HuH-7 (cell line): ENCODE measurements around the gene IL17REL.
"Not testable (repeated sequence)": the region's sequence is repeated elsewhere in the genome, so short reads cannot be mapped to it uniquely, and the experiment has no call there.

Experiments used
- DNase-seq: peaks from one replicate; pipeline ENCODE4 v3.0.0; 2011; ENCODE audit warnings: low spot score

IL17REL gene

DNA sequence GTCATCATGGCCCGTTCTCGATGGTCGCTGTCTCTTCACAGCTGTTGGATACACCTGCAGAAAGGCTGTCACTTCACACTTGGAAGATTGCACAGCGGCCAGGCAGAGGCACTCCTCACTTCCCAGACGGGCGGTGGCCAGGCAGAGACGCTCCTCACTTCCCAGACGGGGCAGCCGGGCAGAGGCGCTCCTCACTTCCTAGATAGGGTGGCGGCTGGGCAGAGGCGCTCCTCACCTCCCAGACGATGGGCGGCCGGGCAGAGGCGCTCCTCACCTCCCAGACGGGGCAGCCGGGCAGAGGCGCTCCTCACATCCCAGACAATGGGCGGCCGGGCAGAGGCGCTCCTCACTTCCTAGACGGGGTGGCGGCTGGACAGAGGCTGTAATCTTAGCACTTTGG is 22.7 kb downstream of the IL17REL start:
- DNase-seq = not testable (repeated sequence)

DNA sequence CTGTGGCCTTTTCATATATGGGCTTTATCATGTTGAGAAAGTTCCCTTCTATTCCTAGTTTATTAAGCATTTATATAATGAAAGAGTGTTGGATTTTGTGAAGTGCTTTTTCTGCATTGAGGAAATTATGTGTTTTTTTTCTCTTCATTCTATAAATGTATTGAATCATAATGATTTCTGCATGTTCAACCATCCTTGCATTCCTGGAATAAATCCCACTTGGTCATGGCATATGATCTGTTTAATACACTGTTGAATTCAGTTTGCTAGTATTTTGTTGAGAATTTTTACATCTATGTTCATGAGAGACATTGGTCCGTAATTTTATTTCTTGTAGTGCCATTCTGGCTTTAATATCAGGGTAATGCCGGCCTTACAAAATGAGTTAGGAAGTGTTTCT is 26.2 kb downstream of the IL17REL start:
- no peak for DNase-seq

DNA sequence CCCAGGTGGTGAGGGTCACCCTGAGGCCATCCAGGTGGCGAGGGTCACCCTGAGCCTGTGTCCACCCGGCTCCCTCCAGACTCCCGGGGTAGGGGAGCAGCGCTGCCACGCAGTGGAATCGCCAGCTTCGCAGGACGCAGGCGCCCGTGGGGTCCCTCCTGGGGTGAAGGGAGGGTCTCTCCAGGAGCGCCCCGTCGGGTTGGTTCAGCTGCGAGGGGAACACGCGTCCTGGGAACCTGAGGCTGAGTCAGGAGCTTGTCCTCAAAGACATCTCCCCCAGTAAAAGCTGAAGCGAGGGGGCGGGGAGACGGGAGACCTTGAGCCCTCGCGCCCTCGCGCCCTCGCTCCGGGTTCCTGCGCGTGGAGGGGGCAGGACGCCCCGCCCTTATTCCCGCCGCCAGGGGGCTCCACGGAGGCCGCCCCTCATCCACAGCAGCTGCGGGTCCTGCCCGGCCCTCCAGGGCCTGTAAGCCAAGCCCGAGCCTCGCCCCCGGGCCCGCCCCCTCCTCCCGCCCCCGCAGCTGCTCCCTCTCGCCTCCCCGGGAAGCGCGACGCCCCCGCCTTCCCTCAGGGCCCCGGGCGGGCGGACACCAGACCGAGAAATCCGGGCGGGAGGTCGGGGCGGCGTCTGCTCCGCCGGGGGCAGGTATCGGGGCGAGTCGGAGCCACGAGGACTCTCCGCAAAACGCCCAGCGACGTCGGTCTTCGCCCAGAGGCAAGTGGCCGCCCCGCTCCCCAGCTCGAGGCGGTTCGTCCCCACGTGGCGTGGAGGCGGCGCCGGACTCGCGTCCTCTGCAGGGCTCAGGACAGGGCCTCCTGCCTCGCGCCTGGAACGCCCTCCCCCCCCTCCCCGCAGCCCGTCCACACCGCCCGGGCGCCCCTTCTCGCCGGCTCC is 29.2 kb downstream of the IL17REL start:
- no peak for DNase-seq

DNA sequence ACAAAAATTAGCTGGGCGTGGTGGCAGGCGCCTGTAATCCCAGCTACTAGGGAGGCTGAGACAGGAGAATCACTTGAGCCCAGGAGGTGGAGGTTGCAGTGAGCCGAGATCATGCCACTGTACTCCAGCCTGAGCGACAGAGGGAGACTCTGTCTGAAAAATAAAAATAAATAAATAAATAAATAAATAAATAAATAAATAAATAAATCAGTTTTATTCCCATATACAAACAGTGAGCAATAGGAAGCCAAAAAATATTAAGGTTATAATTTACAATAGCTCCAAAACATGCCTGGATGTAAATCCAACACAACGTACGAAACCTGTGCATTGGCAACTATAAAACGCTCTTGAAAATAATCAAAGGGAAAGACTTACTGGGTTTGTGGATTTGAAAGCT is 30.8 kb downstream of the IL17REL start:
- not testable (repeated sequence) for DNase-seq

DNA sequence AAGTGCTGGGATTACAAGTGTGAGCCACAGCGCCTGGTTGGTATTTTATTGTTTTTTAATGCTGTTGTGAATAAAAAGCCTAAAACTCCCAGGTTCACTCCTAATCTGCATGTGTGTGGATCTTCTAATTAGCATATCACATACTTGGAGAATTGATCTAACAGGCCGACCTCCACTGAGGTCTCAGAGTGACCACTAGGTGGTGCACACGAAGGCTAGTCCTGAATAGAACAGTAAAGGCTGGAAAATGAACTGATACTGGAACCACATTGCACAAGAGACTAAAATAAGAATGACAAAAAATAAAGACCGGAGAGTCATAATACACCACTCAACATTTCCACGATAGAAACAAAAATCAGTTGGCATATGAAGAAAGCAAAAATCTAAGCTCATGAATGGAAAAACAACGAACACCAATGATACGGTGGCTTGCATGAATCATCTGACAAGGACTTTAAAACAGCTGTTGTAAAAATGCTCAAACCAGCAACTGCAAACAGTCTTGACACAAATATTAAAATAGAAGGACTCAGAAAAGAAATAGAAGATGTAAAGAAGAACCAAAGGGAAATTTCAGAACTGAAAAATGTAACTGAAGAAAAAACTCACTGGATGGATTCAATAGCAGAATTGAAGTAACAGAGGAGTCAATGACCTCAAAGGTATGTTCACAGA is 32.8 kb downstream of the IL17REL start:
- DNase-seq = peak; percentile 87

DNA sequence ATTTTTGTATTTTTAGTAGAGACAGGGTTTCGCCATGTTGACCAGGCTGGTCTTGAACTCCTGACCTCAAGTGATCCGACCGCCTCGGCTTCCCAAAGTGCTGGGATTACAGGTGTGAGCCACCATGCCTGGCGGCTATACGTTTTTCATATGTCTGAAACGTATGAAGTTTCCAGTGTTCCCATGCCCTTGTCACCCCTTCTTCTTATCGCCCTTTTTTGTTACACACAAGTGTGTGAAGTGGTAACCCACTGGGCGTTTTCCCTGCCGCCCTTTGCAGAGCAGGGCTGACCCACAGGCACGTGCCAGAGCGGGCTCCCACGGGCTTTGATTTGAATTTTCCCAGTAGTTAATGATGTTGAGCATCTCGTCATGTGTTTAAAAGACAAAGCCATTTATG is 35.0 kb downstream of the IL17REL start:
- DNase-seq = no peak

DNA sequence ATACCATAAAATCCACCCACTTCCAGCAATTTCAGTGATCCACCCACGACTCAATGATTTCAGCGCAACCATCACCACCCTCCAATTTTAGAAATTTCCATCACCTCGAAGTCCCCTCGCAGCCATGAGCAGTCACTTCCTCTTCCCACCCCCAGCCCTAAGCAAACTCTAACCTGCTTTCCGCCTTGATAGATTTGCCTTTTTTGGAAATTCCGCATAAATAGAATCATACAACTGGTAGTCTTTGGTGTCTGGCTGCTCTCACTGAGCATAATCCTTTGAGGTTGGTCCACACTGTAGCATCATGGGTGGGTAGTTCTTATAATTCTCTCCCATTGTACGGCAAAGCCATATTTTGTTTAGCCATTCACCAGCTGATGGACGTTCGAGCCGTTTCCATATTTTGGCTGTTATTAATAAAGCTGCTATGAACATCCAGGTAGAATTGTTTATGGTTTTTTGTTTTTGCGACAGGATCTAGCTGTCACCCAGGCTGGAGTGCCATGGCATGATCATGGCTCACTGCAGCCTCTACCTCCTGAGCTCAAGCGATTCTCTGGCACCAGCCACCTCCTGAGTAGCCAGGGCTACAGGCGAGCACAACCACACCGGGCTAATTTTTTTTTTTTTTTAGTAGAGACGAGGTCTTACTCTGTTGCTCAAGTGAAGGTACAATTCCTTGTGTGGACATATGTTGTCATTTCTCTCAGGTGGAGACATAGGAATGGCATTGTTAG is 36.0 kb downstream of the IL17REL start:
- DNase-seq = no peak

DNA sequence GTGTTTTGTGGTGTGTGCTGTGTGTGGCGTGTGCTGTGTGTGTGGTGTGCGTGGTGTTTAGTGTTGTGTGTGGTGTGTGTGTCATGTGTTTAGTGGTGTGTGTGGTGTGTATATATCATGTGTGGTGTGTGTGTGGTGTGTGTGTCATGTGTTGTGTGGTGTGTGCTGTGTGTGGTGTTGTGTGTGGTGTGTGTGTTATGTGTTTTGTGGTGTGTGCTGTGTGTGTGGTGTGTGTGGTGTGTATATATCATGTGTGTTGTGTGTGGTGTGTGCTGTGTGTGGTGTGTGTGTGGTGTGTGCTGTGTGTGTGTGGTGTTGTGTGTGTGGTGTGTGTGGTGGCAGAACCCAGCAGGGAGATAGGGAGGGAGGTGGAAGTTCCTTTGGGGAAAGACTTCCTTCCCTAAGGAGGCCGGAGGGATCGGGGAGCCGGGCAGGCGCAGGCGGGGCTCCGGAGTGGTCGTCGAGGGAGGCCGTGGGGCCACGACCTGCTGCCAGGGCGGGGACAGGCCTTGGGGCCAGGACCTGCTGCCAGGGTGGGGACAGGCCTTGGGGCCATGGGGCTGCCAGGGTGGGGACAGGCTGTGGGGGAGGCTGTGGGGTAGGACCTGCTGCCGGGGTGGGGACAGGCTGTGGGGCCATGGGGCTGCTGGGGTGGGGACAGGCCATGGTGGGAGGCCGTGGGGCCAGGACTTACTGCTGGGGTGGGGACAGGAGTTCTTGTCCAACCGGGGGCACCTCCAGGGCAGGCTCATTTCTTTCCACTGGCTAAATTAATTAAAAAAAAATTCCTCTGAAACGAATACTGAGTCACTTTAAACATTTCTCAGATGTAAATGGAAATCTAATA is 36.8 kb downstream of the IL17REL start:
- no peak for DNase-seq

DNA sequence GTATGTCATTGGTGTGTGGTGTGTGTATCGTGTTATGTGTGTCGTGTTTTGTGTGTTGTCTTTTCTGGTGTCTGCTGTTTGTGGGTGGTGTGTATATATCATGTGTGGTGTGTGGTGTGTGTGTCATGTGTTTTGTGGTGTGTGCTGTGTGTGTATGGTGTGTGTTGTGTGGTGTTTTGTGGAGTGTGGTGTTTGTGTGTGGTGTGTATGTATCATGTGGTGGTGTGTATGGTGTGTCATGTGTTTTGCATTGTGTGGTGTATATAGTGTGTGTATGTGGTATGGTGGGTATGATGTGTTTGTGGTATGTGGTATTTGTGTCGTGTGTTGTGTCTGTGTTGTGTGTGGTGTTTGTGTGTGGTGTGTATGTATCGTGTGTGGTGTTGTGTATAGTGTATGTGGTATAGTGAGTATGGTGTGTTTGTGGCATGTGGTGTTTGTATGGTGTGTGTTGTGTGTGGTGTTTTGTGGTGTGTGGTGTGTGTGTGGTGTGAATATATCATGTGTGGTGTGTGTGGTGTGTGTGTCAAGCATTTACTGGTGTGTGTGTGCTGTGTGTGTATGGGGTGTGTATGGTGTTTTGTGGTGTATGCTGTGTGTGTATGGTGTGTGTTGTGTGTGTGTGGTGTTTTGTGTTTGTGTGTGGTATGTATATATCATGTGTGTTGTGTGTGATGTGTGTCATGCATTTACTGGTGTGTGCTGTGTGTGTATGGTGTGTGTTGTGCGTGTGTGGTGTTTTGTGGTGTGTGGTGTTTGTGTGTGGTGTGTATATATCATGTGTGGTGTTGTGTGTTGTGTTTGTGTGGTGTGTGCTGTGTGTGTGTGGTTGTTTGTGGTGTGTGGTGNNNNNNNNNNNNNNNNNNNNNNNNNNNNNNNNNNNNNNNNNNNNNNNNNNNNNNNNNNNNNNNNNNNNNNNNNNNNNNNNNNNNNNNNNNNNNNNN is 39.3 kb downstream of the IL17REL start:
- DNase-seq = no peak

DNA sequence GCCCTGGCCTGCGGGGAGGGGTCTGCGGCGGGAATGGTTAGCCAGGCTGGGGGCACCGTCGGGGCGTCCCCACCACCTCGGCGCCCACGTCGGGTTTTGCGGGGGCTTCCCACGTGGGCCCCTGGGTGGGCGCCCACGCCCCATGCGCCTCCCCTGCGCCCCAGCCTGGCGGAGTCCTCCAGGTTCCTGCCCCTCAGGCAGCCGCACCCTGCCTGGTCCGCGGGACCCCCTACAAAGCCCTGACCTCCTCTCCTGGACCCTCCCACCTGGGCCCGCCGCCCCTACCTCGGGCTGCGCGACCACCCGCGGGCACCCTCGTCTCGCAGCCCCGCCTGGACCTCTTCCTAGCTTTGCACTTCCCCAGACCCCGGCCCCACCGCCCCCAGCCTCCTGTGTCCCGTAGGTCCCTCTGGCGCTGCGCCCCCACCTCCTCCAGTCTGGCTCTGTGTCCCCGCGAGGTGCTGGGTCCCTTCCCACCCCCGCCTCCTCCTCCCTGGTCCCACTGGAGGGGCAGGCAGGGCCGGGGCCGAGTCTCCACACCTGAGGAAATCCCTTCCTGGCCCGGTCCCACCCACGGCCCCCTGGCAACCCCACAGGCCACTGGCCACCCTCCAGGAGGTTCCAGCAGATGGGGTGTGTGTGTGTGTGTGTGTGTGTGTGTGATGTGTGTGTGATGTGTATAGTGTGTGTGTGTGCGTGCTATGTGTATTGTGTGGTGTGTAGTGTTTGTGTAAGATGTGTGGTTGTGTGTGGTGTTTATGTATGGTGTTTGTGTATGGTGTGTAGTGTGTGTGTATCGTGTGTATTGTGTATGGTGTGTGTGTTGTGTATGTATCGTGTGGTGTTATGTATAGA is 40.2 kb downstream of the IL17REL start:
- no peak for DNase-seq

DNA sequence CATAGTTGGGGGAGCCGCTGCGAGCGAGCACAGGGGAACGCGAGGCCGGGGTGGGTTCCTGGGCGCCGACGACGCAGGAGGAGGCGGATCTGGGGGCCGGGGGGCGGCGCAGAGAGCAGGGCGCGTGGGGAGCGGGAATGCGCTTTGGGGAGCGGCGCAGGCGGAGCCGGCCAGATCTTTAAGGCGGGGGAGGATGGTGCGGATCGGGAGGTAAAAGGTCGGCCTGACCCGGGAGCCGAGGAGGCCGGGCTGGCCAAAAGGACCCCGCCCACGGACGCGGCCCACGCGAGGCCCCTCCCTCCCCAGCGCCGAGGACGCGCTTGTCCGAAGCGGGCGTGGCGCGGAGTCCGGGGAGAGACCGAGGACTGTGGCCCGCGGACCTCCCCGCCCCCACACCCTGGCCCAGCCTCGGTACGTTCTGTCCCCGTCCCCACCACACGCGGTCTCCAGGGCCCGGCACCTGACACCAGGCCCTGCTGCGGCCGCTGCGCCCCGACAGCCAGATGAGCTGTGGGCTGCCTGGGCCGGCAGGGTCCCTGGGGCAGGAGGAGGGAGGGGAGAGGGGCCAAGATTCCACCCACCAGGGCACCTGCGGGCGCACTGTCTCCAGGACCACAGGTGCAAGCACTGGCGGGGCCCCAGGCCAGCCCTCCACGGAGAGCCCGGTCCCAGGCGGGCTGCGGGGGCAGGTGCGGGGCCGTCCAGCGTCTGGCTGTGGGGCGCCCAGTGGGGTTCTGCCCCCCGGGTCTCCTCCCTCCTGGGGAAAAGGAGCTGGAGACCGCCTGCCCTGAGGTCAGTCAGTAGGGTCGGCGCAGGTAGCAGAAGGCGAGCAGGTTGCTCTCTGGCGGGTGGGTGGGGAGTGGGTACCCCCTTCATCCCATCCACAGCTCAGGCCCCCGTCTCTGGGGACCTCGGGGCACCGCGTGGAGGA is 41.1 kb downstream of the IL17REL start:
- DNase-seq = peak; percentile 74

DNA sequence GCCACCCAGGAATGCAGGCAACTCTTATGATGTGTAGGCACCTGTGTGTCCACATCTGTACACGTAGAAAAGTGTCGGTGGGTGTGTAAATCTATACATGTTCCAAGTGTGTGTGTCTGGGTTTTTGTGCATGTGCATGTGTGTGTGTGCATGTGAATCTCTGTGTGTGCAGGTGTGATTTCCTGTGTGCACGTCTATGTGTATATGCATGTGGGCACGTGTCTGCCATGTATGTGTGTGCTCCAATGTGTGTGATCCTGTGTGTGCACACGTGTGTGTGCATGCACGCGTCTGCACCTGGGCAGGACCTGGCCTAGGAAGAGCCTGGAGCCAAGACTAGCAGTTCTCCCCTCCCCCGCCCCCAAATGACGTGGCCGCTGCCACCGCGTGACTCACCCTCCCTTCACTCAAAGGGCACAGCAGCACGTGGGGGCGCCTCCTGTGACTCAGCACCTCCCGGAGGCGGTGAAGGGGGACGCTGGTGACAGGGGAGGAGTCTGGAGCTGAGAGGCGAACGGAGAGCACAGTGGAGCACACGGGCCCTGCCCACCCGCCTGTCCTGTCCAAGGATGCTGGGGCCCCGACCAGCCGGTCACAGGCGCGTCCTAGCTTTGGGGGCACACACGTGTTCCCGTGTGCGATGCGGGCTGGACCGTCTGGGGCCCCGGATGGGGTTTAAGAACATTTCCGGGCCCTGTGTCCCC is 41.9 kb downstream of the IL17REL start:
- peak; percentile 95 for DNase-seq

DNA sequence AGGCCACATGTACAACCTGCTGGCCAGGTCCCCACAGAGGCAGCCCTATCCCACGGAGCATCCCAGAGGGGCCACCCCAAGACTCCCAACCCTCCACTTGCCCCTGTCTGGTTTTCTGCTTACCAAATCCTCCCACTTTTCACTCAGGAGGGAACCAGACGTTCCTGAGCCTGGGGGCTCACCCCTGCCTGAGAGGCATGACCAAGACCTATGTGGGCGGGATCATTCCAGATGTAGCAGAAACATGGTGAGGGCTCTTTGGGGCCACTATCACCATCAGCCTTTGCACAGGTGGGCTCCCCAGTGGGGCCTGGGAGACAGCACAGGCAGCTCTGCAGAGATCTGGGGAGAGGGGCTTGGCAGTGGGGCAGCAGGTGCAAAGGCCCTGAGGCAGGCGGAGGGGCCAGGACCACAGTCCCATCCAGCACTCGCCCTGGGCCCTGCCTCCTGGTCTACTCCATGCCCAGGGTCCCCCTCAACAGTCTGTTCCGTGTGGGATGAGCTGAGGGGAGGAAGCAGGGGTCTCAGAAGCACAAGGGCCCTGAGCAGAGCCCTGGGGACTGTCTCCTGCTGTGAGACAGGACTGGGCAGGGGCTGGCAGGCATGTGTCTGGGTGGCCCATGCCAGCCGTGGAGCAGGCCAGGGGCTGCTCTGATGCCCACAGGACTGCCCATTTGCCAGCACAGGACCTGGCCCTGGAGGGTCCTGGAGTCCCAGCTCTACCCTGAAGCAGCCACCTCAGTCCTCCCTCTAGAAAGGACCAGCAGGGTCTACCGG is 42.6 kb downstream of the IL17REL start:
- no peak for DNase-seq

DNA sequence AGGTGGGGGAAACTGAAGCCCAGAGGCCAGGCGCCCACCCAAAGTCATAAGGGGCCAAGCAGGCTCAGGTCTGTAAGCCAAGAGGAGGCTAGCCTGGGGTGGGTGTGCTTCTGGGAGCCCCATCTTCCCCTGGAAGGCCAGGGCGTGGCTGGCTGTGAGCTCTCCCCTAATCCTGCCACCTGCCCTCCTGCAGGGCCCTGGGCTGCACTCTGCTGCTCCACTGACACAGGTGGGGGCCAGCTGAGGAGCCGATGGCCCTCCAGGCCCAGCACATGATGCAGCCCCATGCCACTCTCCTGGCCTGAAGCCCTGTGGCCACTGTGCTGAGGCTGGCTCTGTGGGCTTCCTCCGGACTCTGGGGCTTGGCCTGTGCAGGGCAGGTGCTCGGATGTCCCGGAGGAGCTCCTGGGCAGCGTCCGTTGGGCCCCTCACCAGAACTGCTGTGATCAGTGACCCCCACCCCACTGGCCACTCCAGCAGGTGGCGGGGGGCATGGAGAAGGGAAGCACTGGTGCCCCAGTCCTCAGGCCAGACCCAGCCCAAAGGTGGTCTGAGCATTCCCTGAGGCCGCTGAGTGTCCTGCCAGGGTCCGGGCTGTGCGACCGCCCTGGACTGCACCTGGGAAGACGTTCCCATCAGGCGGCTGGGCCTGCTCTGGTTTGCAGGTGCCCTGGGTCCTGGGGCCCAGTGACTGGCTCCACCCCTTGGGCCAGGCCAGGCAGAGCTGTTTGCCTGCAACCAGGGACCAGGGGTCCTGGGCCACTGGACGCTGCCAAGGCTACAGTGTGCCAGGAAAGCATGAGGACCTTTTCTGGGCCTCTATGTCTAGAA is 43.5 kb downstream of the IL17REL start:
- no peak for DNase-seq

DNA sequence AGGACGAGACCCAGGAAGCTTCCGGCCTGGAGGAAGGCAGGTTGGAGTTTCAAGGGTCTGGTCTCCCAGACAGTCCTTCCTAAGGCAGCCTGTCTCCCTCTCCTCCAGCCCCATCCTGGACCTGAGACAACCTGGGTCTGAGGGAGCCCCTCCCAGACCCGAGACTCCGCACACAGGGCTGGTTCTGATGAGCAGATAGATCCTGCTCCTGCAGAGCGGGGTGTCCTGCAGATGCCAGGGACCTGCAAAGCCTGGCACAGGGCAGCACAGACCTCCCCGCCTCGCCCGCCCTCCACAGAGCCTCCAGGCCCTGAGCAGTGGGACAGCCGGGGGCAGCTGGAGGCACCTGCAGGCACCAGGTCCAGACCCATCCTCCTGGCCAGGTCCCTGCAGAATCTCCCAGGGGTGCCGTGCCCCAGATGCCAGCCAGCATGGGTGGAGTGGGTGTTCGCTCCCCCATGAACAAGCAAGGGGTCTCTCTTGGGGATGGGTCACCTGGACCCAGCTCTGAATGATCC is 44.2 kb downstream of the IL17REL start:
- no peak for DNase-seq

DNA sequence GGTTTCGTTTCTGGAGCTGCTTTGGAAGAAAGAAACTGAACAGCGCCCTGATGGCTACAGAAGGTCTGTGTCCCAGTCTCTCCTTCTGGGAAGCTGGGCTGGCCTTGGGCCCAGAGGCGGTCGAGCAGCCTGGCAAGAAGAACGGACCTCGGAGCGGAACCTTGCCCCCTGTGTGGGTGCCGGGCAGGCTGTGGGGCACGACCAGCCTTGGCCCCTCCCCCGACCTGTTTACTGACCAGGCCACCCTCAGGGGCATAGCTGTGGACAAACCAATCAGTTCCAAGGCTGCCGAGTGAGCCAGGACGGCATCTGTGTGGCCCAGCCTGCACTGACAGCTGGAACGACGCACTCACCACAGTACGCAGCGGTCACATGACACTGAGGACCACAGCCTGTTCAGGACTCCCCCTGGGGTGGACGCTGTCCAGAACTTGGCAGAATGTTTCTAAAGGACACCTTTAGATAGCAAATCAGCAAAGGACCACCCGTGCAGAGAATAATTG is 44.8 kb downstream of the IL17REL start:
- no peak for DNase-seq
